GM23248 (cell line): Measurements from ENCODE around the gene WASF2. TPM values are rescaled to one million over a fixed set of nuclear protein-coding genes. Genes with fewer than 3 reads are reported as not detected.

Source experiments
- DNase-seq: peaks from one replicate; pipeline ENCODE4 v3.0.0-alpha.2; 2015
- H2AFZ ChIP-seq: fragments of 200-600 bp; sonication (generic); 2 replicates; pipeline ENCODE4 v1.6.1; 2016; ENCODE audit warnings: antibody characterized with exemption
- H3F3A ChIP-seq: fragments of 200-600 bp; sonication (generic); 2 replicates; pipeline ENCODE4 v1.6.1; 2016; ENCODE audit warnings: mild to moderate bottlenecking, antibody characterized with exemption, mixed run types; ENCODE audit not compliant: insufficient read depth
- H3K27ac ChIP-seq: fragments of 200-600 bp; sonication (generic); 2 replicates; pipeline ENCODE4 v1.5.1; 2016; ENCODE audit warnings: mild to moderate bottlenecking
- H3K27me3 ChIP-seq: fragments of 200-600 bp; sonication (generic); replicated peaks from 2 replicates; pipeline ENCODE4 v1.6.1; 2016; ENCODE audit warnings: mild to moderate bottlenecking; ENCODE audit not compliant: insufficient read depth
- H3K36me3 ChIP-seq: fragments of 200-600 bp; sonication (generic); 2 replicates; pipeline ENCODE4 v1.6.1; 2016; ENCODE audit warnings: low read depth, mild to moderate bottlenecking
- H3K4me1 ChIP-seq: fragments of 200-600 bp; sonication (generic); 2 replicates; pipeline ENCODE4 v1.6.1; 2016; ENCODE audit warnings: mild to moderate bottlenecking; ENCODE audit not compliant: insufficient read depth
- H3K4me2 ChIP-seq: fragments of 200-600 bp; sonication (generic); one replicate; pipeline ENCODE4 v1.6.1; 2016; ENCODE audit warnings: mild to moderate bottlenecking; ENCODE audit not compliant: unreplicated experiment
- H3K4me3 ChIP-seq: fragments of 200-600 bp; sonication (generic); 2 replicates; pipeline ENCODE4 v1.5.1; 2016; ENCODE audit warnings: mild to moderate bottlenecking
- H3K79me2 ChIP-seq: fragments of 200-600 bp; sonication (generic); 2 replicates; pipeline ENCODE4 v1.6.1; 2016; ENCODE audit warnings: mild to moderate bottlenecking; ENCODE audit not compliant: insufficient read depth
- H3K9ac ChIP-seq: fragments of 200-600 bp; sonication (generic); 2 replicates; pipeline ENCODE4 v1.6.1; 2016; ENCODE audit warnings: mild to moderate bottlenecking
- H3K9me2 ChIP-seq: fragments of 200-600 bp; sonication (generic); 2 replicates; pipeline ENCODE4 v1.6.1; 2016; ENCODE audit warnings: mixed run types, mild to moderate bottlenecking, moderate library complexity; ENCODE audit not compliant: insufficient read depth
- H3K9me3 ChIP-seq: fragments of 200-600 bp; sonication (generic); one replicate; pipeline ENCODE4 v1.6.1; 2017; ENCODE audit warnings: low read depth
- H4K20me1 ChIP-seq: fragments of 200-600 bp; sonication (generic); 2 replicates; pipeline ENCODE4 v1.6.0; 2016; ENCODE audit not compliant: insufficient read depth
- EZH2 ChIP-seq: fragments of 200-600 bp; sonication (generic); IDR thresholded peaks from 2 replicates; pipeline ENCODE4 v1.6.1; 2018; ENCODE audit warnings: antibody characterized with exemption, mild to moderate bottlenecking; ENCODE audit not compliant: insufficient read depth, poor library complexity, severe bottlenecking
- EZH2phosphoT487 ChIP-seq: fragments of 200-600 bp; sonication (generic); IDR thresholded peaks from 2 replicates; pipeline ENCODE4 v1.6.1; 2018; ENCODE audit warnings: antibody characterized with exemption, moderate library complexity, mild to moderate bottlenecking, low read depth; ENCODE audit not compliant: insufficient read depth
- WGBS, 2 experiments: methylation state at CpG; one replicate each; pipeline ENCODE4 v1.1.6; 2015 to 2017; ENCODE audit warnings: low lambda C conversion rate in 2 of 2, low coverage in 1 of 2; ENCODE audit errors: missing lambda C conversion rate in 2 of 2; 5-methylcytosine and 5-hydroxymethylcytosine counted together
- in situ Hi-C: fragments of 300-500 bp; cut with MboI; formaldehyde crosslinking; loops from 2 replicates; pipeline ENCODE4 v1.15.0; 2020
- polyA plus RNA-seq: library from polyadenylated mRNA; unstranded; fragments of >200 nt; fragmentation: Nextera tagmentation; extraction: Ambion mirVana; gene quantifications from 2 replicates; pipeline ENCODE4 v1.2.1, GENCODE V29; 2016
- total RNA-seq: library from RNA; depleted of rRNA; stranded (reverse); fragments of >200 nt; shearing (Covaris generic); gene quantifications from 2 replicates; pipeline ENCODE4 v1.2.3, GENCODE V29; 2014

The WASF2 gene
- total and polyA plus RNA-seq, 2 experiments from 2014 or later, result 19.3 to 118 TPM

DNA sequence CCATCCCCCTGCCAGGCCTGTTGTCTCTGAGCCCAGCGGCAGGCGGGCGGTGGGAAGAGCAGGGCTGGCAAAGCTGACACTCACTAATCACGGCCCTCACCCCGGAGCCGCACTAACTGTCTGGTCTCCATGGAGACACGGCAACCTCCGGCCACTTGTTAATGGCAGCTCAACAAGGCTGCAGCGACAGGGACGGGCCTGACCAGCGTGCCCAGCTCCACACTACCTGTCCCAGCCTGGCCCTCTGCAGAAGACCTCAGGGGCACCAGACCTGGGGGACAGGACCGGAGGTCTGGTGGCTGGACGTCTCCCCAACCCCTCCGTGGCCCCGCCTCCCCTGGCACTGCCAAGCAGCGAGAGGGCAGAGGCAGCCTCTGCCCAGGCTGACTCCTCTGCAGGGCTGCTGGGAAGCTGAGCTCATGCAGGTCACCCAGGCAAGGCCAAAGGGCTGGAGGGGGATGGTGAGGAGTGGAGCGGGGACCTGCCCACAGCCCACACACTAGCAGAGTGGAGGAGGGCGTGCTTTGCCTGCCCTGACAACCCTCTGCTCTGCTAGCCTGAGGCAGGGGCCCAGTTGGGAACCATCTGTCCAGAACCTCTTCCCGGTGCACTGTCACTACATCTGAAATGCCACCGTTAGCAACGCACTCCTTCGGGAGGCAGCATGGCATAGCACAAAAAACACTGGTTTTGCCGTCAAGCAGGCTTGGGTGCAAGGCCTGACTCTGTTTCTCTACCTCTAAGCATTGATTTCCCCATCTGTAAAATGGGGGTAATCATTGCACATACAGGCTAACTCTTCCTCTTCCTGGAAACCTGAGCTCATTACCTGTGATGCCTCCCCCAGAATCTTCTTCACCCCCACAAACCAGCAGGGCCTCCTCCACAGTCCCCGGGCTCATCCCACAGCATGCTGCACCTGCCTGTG is 29.6 kb upstream of the WASF2 start:
- H3K4me3 ChIP-seq, result no peak overlapping the region
- no peaks in the 10 kb centered on the region for H3K9me2 ChIP-seq
- H3K4me2 ChIP-seq, result no peak overlapping the region
- no peaks in the 10 kb centered on the region for H3K79me2 ChIP-seq
- no peak overlapping the region for H2AFZ ChIP-seq
- TF ChIP-seq EZH2phosphoT487, result no peak
- TF ChIP-seq EZH2, result no peak
- H4K20me1 ChIP-seq, result no peaks in the 10 kb centered on the region
- 84 to 97% methylated on average over 14 to 24 of the region's 24 CpGs for WGBS, 2 experiments
- H3K36me3 ChIP-seq, result no peaks in the 10 kb centered on the region
- H3K9me3 ChIP-seq, result no peaks in the 10 kb centered on the region
- no peak overlapping the region for H3K27ac ChIP-seq
- in situ Hi-C loops, result no loop called here
- H3K9ac ChIP-seq, result no peak overlapping the region
- H3K4me1 ChIP-seq, result peaks cover 25% of the 10 kb centered on the region
- H3F3A ChIP-seq, result no peaks in the 10 kb centered on the region
- no peaks in the 10 kb centered on the region for H3K27me3 ChIP-seq
- no peak for DNase-seq

- H3K27ac ChIP-seq, result no peak overlapping the region
- peaks cover 25% of the 10 kb centered on the region for H3K4me1 ChIP-seq
- no peak for DNase-seq
- WGBS, 2 experiments, result 84 to 91% methylated on average over 7 of the region's 7 CpGs
- H3K4me2 ChIP-seq, result no peak overlapping the region
- no peaks in the 10 kb centered on the region for H3K9me2 ChIP-seq
- no peaks in the 10 kb centered on the region for H3K36me3 ChIP-seq
- H3K9ac ChIP-seq, result no peak overlapping the region
- no peaks in the 10 kb centered on the region for H3K79me2 ChIP-seq
- in situ Hi-C loops, result no loop called here
- H3F3A ChIP-seq, result no peaks in the 10 kb centered on the region
- H2AFZ ChIP-seq, result no peak overlapping the region
- H4K20me1 ChIP-seq, result no peaks in the 10 kb centered on the region
- H3K4me3 ChIP-seq, result no peak overlapping the region
- no peaks in the 10 kb centered on the region for H3K9me3 ChIP-seq
- H3K27me3 ChIP-seq, result no peaks in the 10 kb centered on the region
- TF ChIP-seq EZH2phosphoT487 (no peak), EZH2 (no peak)
Measured at GRCh38 chr1:27518808-27519207, 28.8 kb upstream of the WASF2 start.

- H3K27me3 ChIP-seq, result no peaks in the 10 kb centered on the region
- H2AFZ ChIP-seq, result no peak overlapping the region
- H4K20me1 ChIP-seq, result no peaks in the 10 kb centered on the region
- H3K9me2 ChIP-seq, result no peaks in the 10 kb centered on the region
- no peak overlapping the region for H3K4me3 ChIP-seq
- DNase-seq, result no peak
- H3K79me2 ChIP-seq, result no peaks in the 10 kb centered on the region
- no peak overlapping the region for H3K4me2 ChIP-seq
- H3K36me3 ChIP-seq, result no peaks in the 10 kb centered on the region
- no peak overlapping the region for H3K27ac ChIP-seq
- H3K9me3 ChIP-seq, result no peaks in the 10 kb centered on the region
- WGBS, 2 experiments, result 84 to 86% methylated on average over 20 to 21 of the region's 21 CpGs
- in situ Hi-C loops, result no loop called here
- H3F3A ChIP-seq, result no peaks in the 10 kb centered on the region
- TF ChIP-seq EZH2, result no peak
- no peak overlapping the region for H3K9ac ChIP-seq
- peaks cover 24% of the 10 kb centered on the region for H3K4me1 ChIP-seq
Measured at GRCh38 chr1:27517907-27518718, 28.1 kb upstream of the WASF2 start.

- H3K4me1 ChIP-seq, result peaks cover 15% of the 10 kb centered on the region
- H3K27me3 ChIP-seq, result no peaks in the 10 kb centered on the region
- H3K79me2 ChIP-seq, result no peaks in the 10 kb centered on the region
- 97% methylated on average over 2 of the region's 2 CpGs for WGBS, 2 experiments
- H3K36me3 ChIP-seq, result no peaks in the 10 kb centered on the region
- no peak overlapping the region for H3K9ac ChIP-seq
- H3K4me2 ChIP-seq, result no peak overlapping the region
- H3F3A ChIP-seq, result no peaks in the 10 kb centered on the region
- no peaks in the 10 kb centered on the region for H4K20me1 ChIP-seq
- H3K4me3 ChIP-seq, result no peak overlapping the region
- H2AFZ ChIP-seq, result no peak overlapping the region
- H3K27ac ChIP-seq, result no peak overlapping the region
- no peaks in the 10 kb centered on the region for H3K9me3 ChIP-seq
- TF ChIP-seq EZH2, result no peak
- no peak for TF ChIP-seq EZH2phosphoT487
- no peaks in the 10 kb centered on the region for H3K9me2 ChIP-seq
- DNase-seq, result no peak
- in situ Hi-C loops, result no loop called here
Measured at GRCh38 chr1:27517301-27517700, 27.3 kb upstream of the WASF2 start.
